A549 (cell line): ENCODE measurements around the gene VENTX. TPM values are rescaled to one million over a fixed set of nuclear protein-coding genes. Genes with fewer than 3 reads are reported as not detected.

Experiments
- ATAC-seq, 2 experiments: fragments of 200-7000 bp in 1 of 2; fragments of >200 bp in 1 of 2; cut with Nextera tagmentation in 1 of 2; cut with Tn5 transposase in 1 of 2; 3 replicates each; pipeline versions ENCODE4 v1.8.0 to v1.9.1; 2018 to 2020; ENCODE audit warnings: mild to moderate bottlenecking in 1 of 2, moderate library complexity in 1 of 2
- CTCF ChIA-PET: fragments of 300-600 bp; sonication (Branson Sonifier 250); formaldehyde crosslinking; extraction: SDS; loops from one replicate; lab custom pipeline; 2021; ENCODE audit warnings: antibody characterized with exemption, inconsistent platforms; lab: Yijun Ruan, JAX
- POLR2A ChIA-PET: fragments of 350-600 bp; formaldehyde crosslinking; extraction: SDS; loops from one replicate; lab custom pipeline; 2021; ENCODE audit warnings: antibody characterized with exemption, inconsistent platforms; lab: Yijun Ruan, JAX
- DNase-seq, 2 experiments: peaks; one replicate each; pipeline versions ENCODE4 v3.0.0 to v3.0.0-alpha.2; 2011 to 2016; ENCODE audit warnings: low read depth in 1 of 2, low spot score in 1 of 2
- FAIRE-seq: peaks from 2 replicates; lab custom pipeline; 2011; peaks lifted over from hg19 to GRCh38; lab: Jason Lieb, UNC
- H3K27ac ChIP-seq, 2 experiments: fragments of >200 bp; sonication (Bioruptor Twin); formaldehyde crosslinking; 3 replicates each; pipeline ENCODE4 v1.5.1; 2016 to 2017
- H3K4me1 ChIP-seq: fragments of >200 bp; sonication (Bioruptor Twin); formaldehyde crosslinking; 3 replicates; pipeline ENCODE4 v1.6.1; 2016
- H3K4me2 ChIP-seq: fragments of >200 bp; sonication (Bioruptor Twin); formaldehyde crosslinking; 3 replicates; pipeline ENCODE4 v1.6.1; 2016
- H3K4me3 ChIP-seq: fragments of >200 bp; sonication (Bioruptor Twin); formaldehyde crosslinking; 3 replicates; pipeline ENCODE4 v1.5.1; 2016
- H3K9me3 ChIP-seq: fragments of >200 bp; sonication (Bioruptor Twin); formaldehyde crosslinking; 3 replicates; pipeline ENCODE4 v1.6.1; 2016
- BHLHE40 ChIP-seq: IDR thresholded peaks from 2 replicates; pipeline ENCODE4 v1.6.1; 2012; ENCODE audit warnings: low read depth, low read length, inconsistent platforms
- CEBPB ChIP-seq, 2 experiments: fragments of >200 bp in 1 of 2; sonication (Bioruptor Twin) in 1 of 2; formaldehyde crosslinking in 1 of 2; IDR thresholded peaks; 2 replicates each; pipeline ENCODE4 v1.6.1; 2012 to 2016
- CHD4 ChIP-seq: fragments of 200-600 bp; sonication (generic); IDR thresholded peaks from 2 replicates; pipeline ENCODE4 v1.6.1; 2016; ENCODE audit warnings: antibody characterized with exemption, mild to moderate bottlenecking, borderline replicate concordance
- EHMT2 ChIP-seq: fragments of 200-600 bp; sonication (generic); IDR thresholded peaks from 2 replicates; pipeline ENCODE4 v1.6.1; 2016; ENCODE audit warnings: antibody characterized with exemption, low read depth, mild to moderate bottlenecking, moderate library complexity
- ESRRA ChIP-seq: fragments of 150-350 bp; IDR thresholded peaks from 2 replicates; pipeline ENCODE4 v1.6.1; 2014; ENCODE audit warnings: mild to moderate bottlenecking, low read length, borderline replicate concordance
- HEYL ChIP-seq: fragments of 250-450 bp; sonication (Bioruptor Pico); IDR thresholded peaks from 2 replicates; pipeline ENCODE4 v1.8.0; 2021; ENCODE audit warnings: mild to moderate bottlenecking, moderate library complexity
- HOXA7 ChIP-seq: fragments of 250-450 bp; sonication (Bioruptor Pico); IDR thresholded peaks from 2 replicates; pipeline ENCODE4 v1.5.0; 2020; ENCODE audit warnings: mild to moderate bottlenecking, moderate library complexity
- HOXB13 ChIP-seq: fragments of 250-450 bp; sonication (Bioruptor Pico); IDR thresholded peaks from 2 replicates; pipeline ENCODE4 v1.5.0; 2020; ENCODE audit warnings: low read depth, mild to moderate bottlenecking, moderate library complexity
- KDM1A ChIP-seq: fragments of 200-600 bp; sonication (generic); IDR thresholded peaks from 2 replicates; pipeline ENCODE4 v1.6.1; 2016; ENCODE audit warnings: low read depth, mild to moderate bottlenecking
- MAFK ChIP-seq: fragments of 450-650 bp; IDR thresholded peaks from 2 replicates; pipeline ENCODE4 v1.6.1; 2014; ENCODE audit not compliant: partially characterized antibody
- PHF8 ChIP-seq: fragments of 200-600 bp; sonication (generic); IDR thresholded peaks from 2 replicates; pipeline ENCODE4 v1.6.1; 2016; ENCODE audit warnings: low read depth, mild to moderate bottlenecking, antibody characterized with exemption, moderate library complexity, borderline replicate concordance
- POLR2A ChIP-seq: IDR thresholded peaks from 2 replicates; pipeline ENCODE4 v1.6.1; 2012; ENCODE audit warnings: mild to moderate bottlenecking, low read length
- POLR2AphosphoS2 ChIP-seq: conservative IDR thresholded peaks from 2 replicates; pipeline ENCODE4 v1.6.1; 2012; ENCODE audit warnings: low read length, improper control_type of control experiment, inconsistent platforms
- SMC3 ChIP-seq: fragments of >200 bp; sonication (Bioruptor Twin); formaldehyde crosslinking; IDR thresholded peaks from 3 replicates; pipeline ENCODE4 v1.6.1; 2018; ENCODE audit warnings: inconsistent platforms
- SREBF2 ChIP-seq: fragments of 450-650 bp; IDR thresholded peaks from 2 replicates; pipeline ENCODE4 v1.6.1; 2014; ENCODE audit warnings: mild to moderate bottlenecking, moderate library complexity
- TP53 ChIP-seq: fragments of 250-450 bp; sonication (Bioruptor Pico); IDR thresholded peaks from 2 replicates; pipeline ENCODE4 v1.5.0; 2021; ENCODE audit warnings: mild to moderate bottlenecking, moderate library complexity
- ZSCAN20 ChIP-seq: fragments of 250-450 bp; sonication (Bioruptor Pico); IDR thresholded peaks from 2 replicates; pipeline ENCODE4 v1.8.0; 2022; ENCODE audit warnings: mild to moderate bottlenecking, moderate library complexity
- WGBS: methylation state at CpG from one replicate; pipeline ENCODE4 v1.1.6; 2017; ENCODE audit errors: missing lambda C conversion rate; 5-methylcytosine and 5-hydroxymethylcytosine counted together
- polyA plus RNA-seq, 4 experiments: library from polyadenylated mRNA; depleted of rRNA in 3 of 4; stranded (reverse); fragments of >200 nt; fragmentation: RNase III in 1 of 4; extraction: RNeasy Plus Mini Kit Qiagen cat#74134 plus additional on column Dnase treatment in 1 of 4; gene quantifications; 2 replicates in 3 of 4; 3 replicates in 1 of 4; pipeline ENCODE4 v1.2.3, GENCODE V29; 2011 to 2017
- TF ChIP-seq, protein P1 (sequence below): fragments of 150-350 bp; IDR thresholded peaks from 2 replicates; pipeline ENCODE4 v1.6.1; 2014; ENCODE audit warnings: low read depth, mild to moderate bottlenecking, low read length
- TF ChIP-seq, protein P2 (sequence below): fragments of >200 bp; sonication (Bioruptor Twin); formaldehyde crosslinking; IDR thresholded peaks from 3 replicates; pipeline ENCODE4 v1.5.1; 2016
- TF ChIP-seq, protein P3 (sequence below): IDR thresholded peaks from 2 replicates; pipeline ENCODE4 v1.6.1; 2012
- TF ChIP-seq, protein P4 (sequence below): fragments of 250-450 bp; sonication (Bioruptor Pico); IDR thresholded peaks from 2 replicates; pipeline ENCODE4 v1.5.0; 2020; ENCODE audit warnings: low read depth, mild to moderate bottlenecking, moderate library complexity
- TF ChIP-seq, protein P5 (sequence below): fragments of 200-600 bp; sonication (generic); IDR thresholded peaks from 2 replicates; pipeline ENCODE4 v1.6.1; 2016; ENCODE audit warnings: antibody characterized with exemption, mild to moderate bottlenecking, moderate library complexity
- TF ChIP-seq, protein P6 (sequence below): IDR thresholded peaks from 2 replicates; pipeline ENCODE4 v1.6.1; 2012

Gene VENTX
- polyA plus RNA-seq, 2 of the 4 experiments (the other 2 are of a cell fraction) = not detected

DNA sequence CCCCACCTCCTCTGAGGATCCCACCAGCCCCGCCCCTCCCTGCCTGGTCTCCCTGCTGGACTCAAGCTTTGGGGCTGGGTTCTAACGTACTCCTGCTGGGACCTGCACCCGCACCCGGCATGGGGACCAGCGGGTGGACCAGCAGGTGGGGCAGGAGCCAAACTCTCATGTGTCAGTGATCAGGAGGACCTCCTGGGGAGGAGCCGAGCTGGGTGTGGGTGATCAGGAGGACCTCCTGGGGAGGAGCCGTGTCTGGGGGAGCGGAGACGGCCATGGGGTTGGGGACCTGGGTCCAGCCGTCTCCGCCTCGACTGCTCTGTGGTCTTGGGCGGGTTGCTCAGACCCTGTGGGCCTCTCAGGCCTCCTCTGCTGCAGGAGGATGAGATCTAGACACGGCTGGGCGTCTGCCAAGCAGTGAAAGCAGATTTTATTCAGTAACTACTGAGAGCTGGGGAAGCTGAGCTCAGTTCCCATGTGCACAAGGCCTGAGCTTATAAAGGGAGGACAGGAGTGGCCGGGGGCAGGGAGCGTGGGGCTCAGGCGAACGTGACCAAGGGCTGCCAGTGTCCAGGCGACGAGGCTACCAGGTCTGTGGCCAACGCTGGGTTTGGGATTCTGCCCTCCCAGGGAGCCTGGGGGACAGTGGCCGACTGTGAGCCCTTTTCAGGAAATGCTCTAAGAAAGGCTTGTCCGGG, 41.3 kb upstream of the VENTX start:
- H3K9me3 ChIP-seq = peaks cover 12% of the 10 kb centered on the region; the same call in 2 of the 3 replicates
- H3K27ac ChIP-seq = no peak overlapping the region
- no peaks in the 10 kb centered on the region for H3K4me1 ChIP-seq
- ATAC-seq (no peak; a peak in 1 of 6 replicates), FAIRE-seq (no peak), DNase-seq (no peak)
- no peak for TF ChIP-seq POLR2AphosphoS2
- TF ChIP-seq CEBPB (IDR thresholded peaks at IDR 0.05) = no peak
- TF ChIP-seq HOXB13 (CRISPR knock-in tag) = no peak
- TF ChIP-seq, protein P1, sequence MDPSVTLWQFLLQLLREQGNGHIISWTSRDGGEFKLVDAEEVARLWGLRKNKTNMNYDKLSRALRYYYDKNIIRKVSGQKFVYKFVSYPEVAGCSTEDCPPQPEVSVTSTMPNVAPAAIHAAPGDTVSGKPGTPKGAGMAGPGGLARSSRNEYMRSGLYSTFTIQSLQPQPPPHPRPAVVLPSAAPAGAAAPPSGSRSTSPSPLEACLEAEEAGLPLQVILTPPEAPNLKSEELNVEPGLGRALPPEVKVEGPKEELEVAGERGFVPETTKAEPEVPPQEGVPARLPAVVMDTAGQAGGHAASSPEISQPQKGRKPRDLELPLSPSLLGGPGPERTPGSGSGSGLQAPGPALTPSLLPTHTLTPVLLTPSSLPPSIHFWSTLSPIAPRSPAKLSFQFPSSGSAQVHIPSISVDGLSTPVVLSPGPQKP = no peak
- no peak for TF ChIP-seq HOXA7 (CRISPR knock-in tag)
- no peak for TF ChIP-seq CHD4
- TF ChIP-seq, protein P2, sequence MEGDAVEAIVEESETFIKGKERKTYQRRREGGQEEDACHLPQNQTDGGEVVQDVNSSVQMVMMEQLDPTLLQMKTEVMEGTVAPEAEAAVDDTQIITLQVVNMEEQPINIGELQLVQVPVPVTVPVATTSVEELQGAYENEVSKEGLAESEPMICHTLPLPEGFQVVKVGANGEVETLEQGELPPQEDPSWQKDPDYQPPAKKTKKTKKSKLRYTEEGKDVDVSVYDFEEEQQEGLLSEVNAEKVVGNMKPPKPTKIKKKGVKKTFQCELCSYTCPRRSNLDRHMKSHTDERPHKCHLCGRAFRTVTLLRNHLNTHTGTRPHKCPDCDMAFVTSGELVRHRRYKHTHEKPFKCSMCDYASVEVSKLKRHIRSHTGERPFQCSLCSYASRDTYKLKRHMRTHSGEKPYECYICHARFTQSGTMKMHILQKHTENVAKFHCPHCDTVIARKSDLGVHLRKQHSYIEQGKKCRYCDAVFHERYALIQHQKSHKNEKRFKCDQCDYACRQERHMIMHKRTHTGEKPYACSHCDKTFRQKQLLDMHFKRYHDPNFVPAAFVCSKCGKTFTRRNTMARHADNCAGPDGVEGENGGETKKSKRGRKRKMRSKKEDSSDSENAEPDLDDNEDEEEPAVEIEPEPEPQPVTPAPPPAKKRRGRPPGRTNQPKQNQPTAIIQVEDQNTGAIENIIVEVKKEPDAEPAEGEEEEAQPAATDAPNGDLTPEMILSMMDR = no peak
- TF ChIP-seq BHLHE40 = no peak
- no peak for TF ChIP-seq HEYL
- no peak for TF ChIP-seq SREBF2
- TF ChIP-seq MAFK = no peak
- TF ChIP-seq PHF8 = no peak
- POLR2A ChIA-PET = no interaction called here
- no peak overlapping the region for H3K4me2 ChIP-seq
- WGBS = 74% methylated on average over 19 of the region's 24 CpGs
- H3K4me3 ChIP-seq = no peak overlapping the region
- CTCF ChIA-PET = interaction anchor here (0.7 to 1.5 kb wide), 3 partner anchors 10 to 52 kb away, joined by 3 to 7 read pairs (median 3); no protein-coding TSS in a partner anchor

DNA sequence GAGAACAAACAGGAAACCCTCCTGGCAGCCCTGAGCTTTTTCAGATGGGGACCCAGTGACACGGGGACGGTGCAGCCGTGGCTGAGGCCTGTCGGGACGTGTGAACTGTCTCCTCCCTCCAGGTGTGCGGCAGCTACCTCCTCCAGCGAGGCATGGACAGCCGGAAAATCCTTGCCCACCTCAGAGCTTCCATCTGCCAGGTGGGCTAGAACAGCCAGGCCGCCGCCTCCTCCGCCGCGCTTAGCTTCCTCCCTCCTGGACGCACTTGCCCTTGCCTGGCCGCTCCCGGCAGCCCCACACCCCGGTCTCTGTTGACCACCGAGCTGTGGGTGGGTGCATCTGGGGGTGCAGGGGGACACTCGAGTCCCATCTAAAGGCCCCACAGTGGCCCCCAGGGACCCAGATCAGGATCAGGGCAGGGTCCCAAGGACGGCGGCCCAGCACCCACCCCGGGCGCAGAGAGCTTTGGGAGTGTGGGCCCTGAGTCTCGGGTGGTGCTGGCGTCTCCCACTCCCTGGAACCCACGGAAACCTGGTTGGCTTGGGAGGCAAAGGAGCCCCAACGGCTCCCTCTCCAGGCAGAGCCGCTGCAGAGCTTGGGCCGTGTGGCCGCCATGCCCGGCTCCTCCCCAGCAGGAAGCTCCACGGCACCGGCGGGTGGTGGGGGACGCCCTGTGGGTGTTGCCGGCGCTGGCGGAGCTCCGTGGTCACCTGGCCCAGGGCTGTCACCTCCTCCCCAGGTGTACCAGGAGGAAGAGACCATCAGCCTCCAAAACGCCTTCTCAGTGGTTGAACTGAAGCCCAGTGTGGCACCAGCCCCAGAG, 40.5 kb upstream of the VENTX start:
- ATAC-seq = peak in 1 of 2 experiments; percentile 23; a peak in 3 of 6 replicates
- ChIA-PET POLR2A (no interaction called here), CTCF (interaction anchor here (1.4 to 1.5 kb wide), 2 partner anchors 11 to 53 kb away, joined by 3 to 7 read pairs; no protein-coding TSS in a partner anchor)
- Histone ChIP-seq H3K9me3 (peaks cover 7% of the 10 kb centered on the region; the same call in 2 of the 3 replicates), H3K4me1 (no peaks in the 10 kb centered on the region), H3K4me3 (no peak overlapping the region), H3K4me2 (no peak overlapping the region), H3K27ac (no peak overlapping the region)
- WGBS = 86% methylated on average over 18 of the region's 40 CpGs
- no peak for FAIRE-seq
- no peak for DNase-seq
- TF ChIP-seq ZSCAN20 (CRISPR knock-in tag) (no peak), KDM1A (no peak), TP53 (no peak), POLR2A (no peak), SREBF2 (no peak), ESRRA (no peak), BHLHE40 (no peak), SMC3 (no peak), EHMT2 (no peak)
- TF ChIP-seq, protein P3, sequence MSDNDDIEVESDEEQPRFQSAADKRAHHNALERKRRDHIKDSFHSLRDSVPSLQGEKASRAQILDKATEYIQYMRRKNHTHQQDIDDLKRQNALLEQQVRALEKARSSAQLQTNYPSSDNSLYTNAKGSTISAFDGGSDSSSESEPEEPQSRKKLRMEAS = no peak
- TF ChIP-seq, protein P4, sequence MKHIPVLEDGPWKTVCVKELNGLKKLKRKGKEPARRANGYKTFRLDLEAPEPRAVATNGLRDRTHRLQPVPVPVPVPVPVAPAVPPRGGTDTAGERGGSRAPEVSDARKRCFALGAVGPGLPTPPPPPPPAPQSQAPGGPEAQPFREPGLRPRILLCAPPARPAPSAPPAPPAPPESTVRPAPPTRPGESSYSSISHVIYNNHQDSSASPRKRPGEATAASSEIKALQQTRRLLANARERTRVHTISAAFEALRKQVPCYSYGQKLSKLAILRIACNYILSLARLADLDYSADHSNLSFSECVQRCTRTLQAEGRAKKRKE (CRISPR knock-in tag) = no peak
- TF ChIP-seq, protein P5, sequence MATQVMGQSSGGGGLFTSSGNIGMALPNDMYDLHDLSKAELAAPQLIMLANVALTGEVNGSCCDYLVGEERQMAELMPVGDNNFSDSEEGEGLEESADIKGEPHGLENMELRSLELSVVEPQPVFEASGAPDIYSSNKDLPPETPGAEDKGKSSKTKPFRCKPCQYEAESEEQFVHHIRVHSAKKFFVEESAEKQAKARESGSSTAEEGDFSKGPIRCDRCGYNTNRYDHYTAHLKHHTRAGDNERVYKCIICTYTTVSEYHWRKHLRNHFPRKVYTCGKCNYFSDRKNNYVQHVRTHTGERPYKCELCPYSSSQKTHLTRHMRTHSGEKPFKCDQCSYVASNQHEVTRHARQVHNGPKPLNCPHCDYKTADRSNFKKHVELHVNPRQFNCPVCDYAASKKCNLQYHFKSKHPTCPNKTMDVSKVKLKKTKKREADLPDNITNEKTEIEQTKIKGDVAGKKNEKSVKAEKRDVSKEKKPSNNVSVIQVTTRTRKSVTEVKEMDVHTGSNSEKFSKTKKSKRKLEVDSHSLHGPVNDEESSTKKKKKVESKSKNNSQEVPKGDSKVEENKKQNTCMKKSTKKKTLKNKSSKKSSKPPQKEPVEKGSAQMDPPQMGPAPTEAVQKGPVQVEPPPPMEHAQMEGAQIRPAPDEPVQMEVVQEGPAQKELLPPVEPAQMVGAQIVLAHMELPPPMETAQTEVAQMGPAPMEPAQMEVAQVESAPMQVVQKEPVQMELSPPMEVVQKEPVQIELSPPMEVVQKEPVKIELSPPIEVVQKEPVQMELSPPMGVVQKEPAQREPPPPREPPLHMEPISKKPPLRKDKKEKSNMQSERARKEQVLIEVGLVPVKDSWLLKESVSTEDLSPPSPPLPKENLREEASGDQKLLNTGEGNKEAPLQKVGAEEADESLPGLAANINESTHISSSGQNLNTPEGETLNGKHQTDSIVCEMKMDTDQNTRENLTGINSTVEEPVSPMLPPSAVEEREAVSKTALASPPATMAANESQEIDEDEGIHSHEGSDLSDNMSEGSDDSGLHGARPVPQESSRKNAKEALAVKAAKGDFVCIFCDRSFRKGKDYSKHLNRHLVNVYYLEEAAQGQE = no peak
- TF ChIP-seq, protein P6, sequence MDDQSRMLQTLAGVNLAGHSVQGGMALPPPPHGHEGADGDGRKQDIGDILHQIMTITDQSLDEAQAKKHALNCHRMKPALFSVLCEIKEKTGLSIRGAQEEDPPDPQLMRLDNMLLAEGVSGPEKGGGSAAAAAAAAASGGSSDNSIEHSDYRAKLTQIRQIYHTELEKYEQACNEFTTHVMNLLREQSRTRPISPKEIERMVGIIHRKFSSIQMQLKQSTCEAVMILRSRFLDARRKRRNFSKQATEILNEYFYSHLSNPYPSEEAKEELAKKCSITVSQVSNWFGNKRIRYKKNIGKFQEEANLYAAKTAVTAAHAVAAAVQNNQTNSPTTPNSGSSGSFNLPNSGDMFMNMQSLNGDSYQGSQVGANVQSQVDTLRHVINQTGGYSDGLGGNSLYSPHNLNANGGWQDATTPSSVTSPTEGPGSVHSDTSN = no peak
- TF ChIP-seq, protein P2 = no peak
